Measurements from ENCODE around the gene CARMIL1.

Gene CARMIL1

GRCh38 chr6:25295651-25296050 is 16.5 kb downstream of the CARMIL1 start:
- no peak overlapping the region for H3K4me3 ChIP-seq (ENCODE audit: insufficient read depth in 1 of 2, low read depth in 1 of 2, low read length in 2 of 2)
- no peak for DNase-seq

GRCh38 chr6:25296217-25296905 is 17.2 kb downstream of the CARMIL1 start:
- H2BK12ac ChIP-seq (ENCODE audit: low read length in 2 of 2): no peak overlapping the region
- no peak overlapping the region for H3K18ac ChIP-seq (ENCODE audit: low read depth in 1 of 2, low read length in 2 of 2)
- H3K23ac ChIP-seq (ENCODE audit: low read length in 2 of 2): no peak overlapping the region
- H3K9ac ChIP-seq (ENCODE audit: low read length): peak overlapping the region; percentile 12
- H3K36me3 ChIP-seq (ENCODE audit: control insufficient read depth in 1 of 2, insufficient read depth in 2 of 2, low read depth in 1 of 2, low read length in 2 of 2): no peaks in the 10 kb centered on the region
- no peaks in the 10 kb centered on the region for H3K4me1 ChIP-seq (ENCODE audit: control insufficient read depth, insufficient read depth, low read depth, low read length)
- no peak for DNase-seq
- H2BK120ac ChIP-seq (ENCODE audit: low read depth, low read length): no peak overlapping the region
- 70% methylated on average over 2 of the region's 2 CpGs for WGBS
- no peak overlapping the region for H3K4me2 ChIP-seq (ENCODE audit: low read length, poor library complexity, severe bottlenecking)
- no peak overlapping the region for H4K91ac ChIP-seq (ENCODE audit: low read length)
- H2BK5ac ChIP-seq (ENCODE audit: low read depth, low read length, poor library complexity, severe bottlenecking): no peak overlapping the region
- no peak overlapping the region for H2AFZ ChIP-seq (ENCODE audit: low read depth, low read length)
- no peak overlapping the region for H3K4me3 ChIP-seq (ENCODE audit: insufficient read depth in 1 of 2, low read depth in 1 of 2, low read length in 2 of 2)
- H3K4ac ChIP-seq (ENCODE audit: low read depth in 1 of 2, low read length in 2 of 2): no peak overlapping the region
- H4K8ac ChIP-seq (ENCODE audit: low read length): no peak overlapping the region
- H3K79me1 ChIP-seq (replicated peaks; ENCODE audit: low read length, poor library complexity, severe bottlenecking): peaks cover 41% of the 10 kb centered on the region
- no peaks in the 10 kb centered on the region for H3K27me3 ChIP-seq (ENCODE audit: control insufficient read depth in 1 of 2, insufficient read depth in 1 of 2, low read length in 2 of 2)
- H3K14ac ChIP-seq (ENCODE audit: low read length in 2 of 2): no peak overlapping the region
- H2BK15ac ChIP-seq (ENCODE audit: low read depth, poor library complexity, severe bottlenecking): no peak overlapping the region
- no peaks in the 10 kb centered on the region for H3K9me3 ChIP-seq (ENCODE audit: control insufficient read depth, low read length)
- H3K27ac ChIP-seq (ENCODE audit: low read length, poor library complexity, severe bottlenecking): no peak overlapping the region
- H2AK5ac ChIP-seq (ENCODE audit: low read length, severe bottlenecking): no peak overlapping the region

More at GRCh38 chr6:25295651-25296050, 16.5 kb downstream of the CARMIL1 start:
- Histone ChIP-seq H2AK5ac (ENCODE audit: low read length, severe bottlenecking) (no peak overlapping the region), H3K9ac (ENCODE audit: low read length) (peak overlapping the region; percentile 37), H3K36me3 (ENCODE audit: control insufficient read depth in 1 of 2, insufficient read depth in 2 of 2, low read depth in 1 of 2, low read length in 2 of 2) (no peaks in the 10 kb centered on the region), H4K91ac (ENCODE audit: low read length) (no peak overlapping the region), H3K79me1 (replicated peaks; ENCODE audit: low read length, poor library complexity, severe bottlenecking) (peaks cover 39% of the 10 kb centered on the region), H2BK5ac (ENCODE audit: low read depth, low read length, poor library complexity, severe bottlenecking) (no peak overlapping the region), H3K4ac (ENCODE audit: low read depth in 1 of 2, low read length in 2 of 2) (no peak overlapping the region), H2BK12ac (ENCODE audit: low read length in 2 of 2) (no peak overlapping the region), H3K4me1 (ENCODE audit: control insufficient read depth, insufficient read depth, low read depth, low read length) (no peaks in the 10 kb centered on the region), H3K27ac (ENCODE audit: low read length, poor library complexity, severe bottlenecking) (no peak overlapping the region), H4K8ac (ENCODE audit: low read length) (no peak overlapping the region), H3K4me2 (ENCODE audit: low read length, poor library complexity, severe bottlenecking) (no peak overlapping the region), H3K23ac (ENCODE audit: low read length in 2 of 2) (no peak overlapping the region), H2BK15ac (ENCODE audit: low read depth, poor library complexity, severe bottlenecking) (no peak overlapping the region), H2AFZ (ENCODE audit: low read depth, low read length) (no peak overlapping the region), H3K27me3 (ENCODE audit: control insufficient read depth in 1 of 2, insufficient read depth in 1 of 2, low read length in 2 of 2) (no peaks in the 10 kb centered on the region), H3K9me3 (ENCODE audit: control insufficient read depth, low read length) (no peaks in the 10 kb centered on the region), H3K18ac (ENCODE audit: low read depth in 1 of 2, low read length in 2 of 2) (no peak overlapping the region), H2BK120ac (ENCODE audit: low read depth, low read length) (no peak overlapping the region), H3K14ac (ENCODE audit: low read length in 2 of 2) (no peak overlapping the region)
- WGBS: no CpG with 5 or more reads among the region's 1 CpG

GRCh38 chr6:25297039-25297441 is 17.9 kb downstream of the CARMIL1 start:
- Histone ChIP-seq H3K9ac (ENCODE audit: low read length) (peak overlapping the region; percentile 12), H3K4me2 (ENCODE audit: low read length, poor library complexity, severe bottlenecking) (no peak overlapping the region), H3K27me3 (ENCODE audit: control insufficient read depth in 1 of 2, insufficient read depth in 1 of 2, low read length in 2 of 2) (no peaks in the 10 kb centered on the region), H2BK5ac (ENCODE audit: low read depth, low read length, poor library complexity, severe bottlenecking) (no peak overlapping the region), H2BK12ac (ENCODE audit: low read length in 2 of 2) (no peak overlapping the region), H3K4ac (ENCODE audit: low read depth in 1 of 2, low read length in 2 of 2) (no peak overlapping the region), H3K79me1 (replicated peaks; ENCODE audit: low read length, poor library complexity, severe bottlenecking) (peaks cover 44% of the 10 kb centered on the region), H2AK5ac (ENCODE audit: low read length, severe bottlenecking) (no peak overlapping the region), H3K27ac (ENCODE audit: low read length, poor library complexity, severe bottlenecking) (no peak overlapping the region), H3K4me3 (ENCODE audit: insufficient read depth in 1 of 2, low read depth in 1 of 2, low read length in 2 of 2) (peak overlapping the region in 1 of 2 experiments; percentile 31), H3K14ac (ENCODE audit: low read length in 2 of 2) (no peak overlapping the region), H3K23ac (ENCODE audit: low read length in 2 of 2) (no peak overlapping the region), H3K36me3 (ENCODE audit: control insufficient read depth in 1 of 2, insufficient read depth in 2 of 2, low read depth in 1 of 2, low read length in 2 of 2) (no peaks in the 10 kb centered on the region), H3K9me3 (ENCODE audit: control insufficient read depth, low read length) (no peaks in the 10 kb centered on the region), H2BK15ac (ENCODE audit: low read depth, poor library complexity, severe bottlenecking) (no peak overlapping the region), H3K18ac (ENCODE audit: low read depth in 1 of 2, low read length in 2 of 2) (no peak overlapping the region), H2AFZ (ENCODE audit: low read depth, low read length) (no peak overlapping the region), H3K4me1 (ENCODE audit: control insufficient read depth, insufficient read depth, low read depth, low read length) (no peaks in the 10 kb centered on the region), H2BK120ac (ENCODE audit: low read depth, low read length) (no peak overlapping the region), H4K8ac (ENCODE audit: low read length) (no peak overlapping the region), H4K91ac (ENCODE audit: low read length) (no peak overlapping the region)
- DNase-seq: no peak
- WGBS: 88% methylated on average over 1 of the region's 2 CpGs

DNA sequence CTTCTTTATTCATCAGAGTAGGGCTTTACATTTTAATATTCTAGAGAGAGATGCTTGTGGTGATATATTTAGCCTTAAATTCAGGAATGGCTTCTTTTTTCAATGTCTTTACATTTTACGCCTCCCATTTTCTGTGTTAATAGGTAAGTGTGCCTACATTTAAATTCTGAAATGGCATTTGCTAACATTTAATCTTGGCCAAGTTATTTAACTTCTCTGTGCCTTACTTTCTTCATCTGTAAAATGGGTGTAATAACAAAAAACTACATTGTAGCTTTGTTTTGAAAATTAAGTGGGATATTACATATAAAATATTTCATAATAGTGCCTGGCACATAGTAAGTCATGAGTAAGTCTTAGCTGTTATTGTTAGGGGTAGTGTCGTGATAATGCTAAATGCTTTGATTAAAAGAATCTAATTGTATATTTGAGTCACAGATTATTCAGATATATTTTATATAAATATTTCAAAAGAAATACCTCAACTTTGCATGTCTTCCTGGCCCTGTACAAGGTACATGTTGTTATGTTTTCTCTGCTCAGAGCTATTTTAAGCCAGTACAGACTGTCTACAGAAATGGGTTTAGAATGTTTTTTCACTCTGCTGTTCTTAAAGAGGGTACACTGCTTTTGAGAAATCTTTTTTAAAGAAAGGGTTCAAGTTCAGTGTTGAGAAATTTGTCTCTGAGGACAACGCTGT is 18.8 kb downstream of the CARMIL1 start:
- Histone ChIP-seq H2AFZ (ENCODE audit: low read depth, low read length) (no peak overlapping the region), H3K4me2 (ENCODE audit: low read length, poor library complexity, severe bottlenecking) (no peak overlapping the region), H4K8ac (ENCODE audit: low read length) (no peak overlapping the region), H3K79me1 (replicated peaks; ENCODE audit: low read length, poor library complexity, severe bottlenecking) (peaks cover 42% of the 10 kb centered on the region), H3K27me3 (ENCODE audit: control insufficient read depth in 1 of 2, insufficient read depth in 1 of 2, low read length in 2 of 2) (no peaks in the 10 kb centered on the region), H4K91ac (ENCODE audit: low read length) (no peak overlapping the region), H2BK15ac (ENCODE audit: low read depth, poor library complexity, severe bottlenecking) (no peak overlapping the region), H2BK120ac (ENCODE audit: low read depth, low read length) (no peak overlapping the region), H3K4ac (ENCODE audit: low read depth in 1 of 2, low read length in 2 of 2) (no peak overlapping the region), H3K27ac (ENCODE audit: low read length, poor library complexity, severe bottlenecking) (no peak overlapping the region), H2BK12ac (ENCODE audit: low read length in 2 of 2) (no peak overlapping the region), H3K4me3 (ENCODE audit: insufficient read depth in 1 of 2, low read depth in 1 of 2, low read length in 2 of 2) (no peak overlapping the region), H3K14ac (ENCODE audit: low read length in 2 of 2) (no peak overlapping the region), H3K23ac (ENCODE audit: low read length in 2 of 2) (no peak overlapping the region), H3K9ac (ENCODE audit: low read length) (no peak overlapping the region), H2AK5ac (ENCODE audit: low read length, severe bottlenecking) (no peak overlapping the region), H3K18ac (ENCODE audit: low read depth in 1 of 2, low read length in 2 of 2) (no peak overlapping the region), H3K4me1 (ENCODE audit: control insufficient read depth, insufficient read depth, low read depth, low read length) (peaks cover 3% of the 10 kb centered on the region), H3K9me3 (ENCODE audit: control insufficient read depth, low read length) (no peaks in the 10 kb centered on the region), H2BK5ac (ENCODE audit: low read depth, low read length, poor library complexity, severe bottlenecking) (no peak overlapping the region), H3K36me3 (ENCODE audit: control insufficient read depth in 1 of 2, insufficient read depth in 2 of 2, low read depth in 1 of 2, low read length in 2 of 2) (no peaks in the 10 kb centered on the region)
- WGBS: 83% methylated on average over 1 of the region's 3 CpGs
- DNase-seq: no peak
